ENCODE results near the gene ZNF576.
"Not testable (repeated sequence)": the region's sequence is repeated elsewhere in the genome, so short reads cannot be mapped to it uniquely, and the experiment has no call there.

The ZNF576 gene
- 4.0 to 12.8 (median 8.3) reads per million in 9 experiments for total RNA-seq

- ATAC-seq (replicated peaks) (peak; percentile 73), DNase-seq (peak; percentile 99 to 100 (median 100))
- peaks cover 41% of the 10 kb centered on the region in 2 donors for H3K4me1 Mint-ChIP-seq (ENCODE audit: low read depth in 2 of 2)
- H3K27me3 Mint-ChIP-seq, result no peaks in the 10 kb centered on the region
- peak within 1 kb of the TSS; percentile 100 for H3K27ac Mint-ChIP-seq
- peak within 1 kb of the TSS; percentile 96 to 97 for H3K4me3 Mint-ChIP-seq
- no peaks in the 10 kb centered on the region for H3K9me3 Mint-ChIP-seq
- H3K36me3 Mint-ChIP-seq (ENCODE audit: insufficient read depth), result peaks cover 42% of the 10 kb centered on the region
Observed at GRCh38 chr19:43595999-43596841, at the start of gene ZNF576, which contains the start of gene IRGQ. ZNF576 (plus strand) TSS chr19:43596595; CDS start chr19:43597109, 514 bp downstream. IRGQ (minus strand) TSS chr19:43596134; CDS start chr19:43595338, 796 bp downstream.

- H3K36me3 Mint-ChIP-seq (ENCODE audit: insufficient read depth), result peaks cover 25% of the 10 kb centered on the region
- H3K4me3 Mint-ChIP-seq; H3K4me1 Mint-ChIP-seq (ENCODE audit: low read depth in 2 of 2); DNase-seq; H3K27me3 Mint-ChIP-seq; H3K9me3 Mint-ChIP-seq; ATAC-seq (replicated peaks): not testable (repeated sequence)
- peak overlapping the region in 1 of 2 donors; percentile 74 for H3K27ac Mint-ChIP-seq
Observed at GRCh38 chr19:43547926-43548325, 48.5 kb upstream of the ZNF576 start.

- H3K27ac Mint-ChIP-seq, result no peak overlapping the region
- no peaks in the 10 kb centered on the region for H3K9me3 Mint-ChIP-seq
- H3K4me3 Mint-ChIP-seq, result no peak overlapping the region
- peaks cover 0 to 8% of the 10 kb centered on the region in 2 donors for H3K4me1 Mint-ChIP-seq (ENCODE audit: low read depth in 2 of 2)
- no peaks in the 10 kb centered on the region for H3K27me3 Mint-ChIP-seq
- peaks cover 24% of the 10 kb centered on the region for H3K36me3 Mint-ChIP-seq (ENCODE audit: insufficient read depth)
- DNase-seq, result no peak
- ATAC-seq (replicated peaks), result no peak
Observed at GRCh38 chr19:43548706-43549105, 47.7 kb upstream of the ZNF576 start.

GRCh38 chr19:43551399-43552197 lies 44.8 kb upstream of the ZNF576 start:
- Mint-ChIP-seq H3K27me3 (no peaks in the 10 kb centered on the region), H3K36me3 (ENCODE audit: insufficient read depth) (peaks cover 26% of the 10 kb centered on the region), H3K4me3 (no peak overlapping the region), H3K27ac (peak overlapping the region; percentile 64 to 80), H3K9me3 (no peaks in the 10 kb centered on the region), H3K4me1 (ENCODE audit: low read depth in 2 of 2) (peaks cover 8 to 14% of the 10 kb centered on the region in 2 donors)
- DNase-seq, result no peak
- no peak for ATAC-seq (replicated peaks)

GRCh38 chr19:43552198-43552450 lies 44.3 kb upstream of the ZNF576 start:
- ATAC-seq (replicated peaks), result no peak
- Mint-ChIP-seq H3K27me3 (no peaks in the 10 kb centered on the region), H3K27ac (peak overlapping the region in 1 of 2 donors; percentile 80), H3K9me3 (no peaks in the 10 kb centered on the region), H3K4me3 (no peak overlapping the region), H3K4me1 (ENCODE audit: low read depth in 2 of 2) (peaks cover 8 to 14% of the 10 kb centered on the region in 2 donors), H3K36me3 (ENCODE audit: insufficient read depth) (peaks cover 29% of the 10 kb centered on the region)
- no peak for DNase-seq

GRCh38 chr19:43552616-43553015 lies 43.8 kb upstream of the ZNF576 start:
- Mint-ChIP-seq H3K4me3 (no peak overlapping the region), H3K27ac (peak overlapping the region; percentile 73 to 75), H3K36me3 (ENCODE audit: insufficient read depth) (peaks cover 29% of the 10 kb centered on the region), H3K4me1 (ENCODE audit: low read depth in 2 of 2) (peaks cover 8 to 14% of the 10 kb centered on the region in 2 donors), H3K9me3 (no peaks in the 10 kb centered on the region), H3K27me3 (no peaks in the 10 kb centered on the region)
- DNase-seq (no peak), ATAC-seq (replicated peaks) (no peak)

- H3K36me3 Mint-ChIP-seq (ENCODE audit: insufficient read depth), result peaks cover 29% of the 10 kb centered on the region
- peaks cover 8 to 14% of the 10 kb centered on the region in 2 donors for H3K4me1 Mint-ChIP-seq (ENCODE audit: low read depth in 2 of 2)
- H3K4me3 Mint-ChIP-seq, result no peak overlapping the region
- DNase-seq, result no peak
- no peaks in the 10 kb centered on the region for H3K9me3 Mint-ChIP-seq
- peak overlapping the region in 1 of 2 donors; percentile 73 for H3K27ac Mint-ChIP-seq
- no peak for ATAC-seq (replicated peaks)
- no peaks in the 10 kb centered on the region for H3K27me3 Mint-ChIP-seq
Observed at GRCh38 chr19:43553656-43554055, 42.7 kb upstream of the ZNF576 start.

GRCh38 chr19:43554317-43554895 lies 42.0 kb upstream of the ZNF576 start:
- peaks cover 8 to 14% of the 10 kb centered on the region in 2 donors for H3K4me1 Mint-ChIP-seq (ENCODE audit: low read depth in 2 of 2)
- peak overlapping the region; percentile 73 for H3K27ac Mint-ChIP-seq
- no peak for DNase-seq
- no peak overlapping the region for H3K4me3 Mint-ChIP-seq
- H3K9me3 Mint-ChIP-seq, result no peaks in the 10 kb centered on the region
- no peak for ATAC-seq (replicated peaks)
- H3K36me3 Mint-ChIP-seq (ENCODE audit: insufficient read depth), result peaks cover 33% of the 10 kb centered on the region
- no peaks in the 10 kb centered on the region for H3K27me3 Mint-ChIP-seq

GRCh38 chr19:43555185-43555770 lies 41.1 kb upstream of the ZNF576 start:
- H3K27me3 Mint-ChIP-seq, result no peaks in the 10 kb centered on the region
- peak; percentile 100 for ATAC-seq (replicated peaks)
- peaks cover 8 to 16% of the 10 kb centered on the region in 2 donors for H3K4me1 Mint-ChIP-seq (ENCODE audit: low read depth in 2 of 2)

GRCh38 chr19:43560687-43561086 lies 35.7 kb upstream of the ZNF576 start:
- DNase-seq (no peak), ATAC-seq (replicated peaks) (no peak)
- no peaks in the 10 kb centered on the region for H3K27me3 Mint-ChIP-seq
- peaks cover 40% of the 10 kb centered on the region for H3K36me3 Mint-ChIP-seq (ENCODE audit: insufficient read depth)
- peak overlapping the region; percentile 92 to 98 for H3K27ac Mint-ChIP-seq
- H3K4me1 Mint-ChIP-seq (ENCODE audit: low read depth in 2 of 2), result peaks cover 40 to 51% of the 10 kb centered on the region in 2 donors
- no peaks in the 10 kb centered on the region for H3K9me3 Mint-ChIP-seq
- H3K4me3 Mint-ChIP-seq, result no peak overlapping the region

More at GRCh38 chr19:43555185-43555770, 41.1 kb upstream of the ZNF576 start:
- Mint-ChIP-seq H3K9me3 (no peaks in the 10 kb centered on the region), H3K27ac (peak overlapping the region; percentile 73 to 83), H3K4me3 (no peak overlapping the region), H3K36me3 (ENCODE audit: insufficient read depth) (peaks cover 28% of the 10 kb centered on the region)
- peak; percentile 86 to 90 (median 90) for DNase-seq

- ATAC-seq (replicated peaks), result no peak
- Mint-ChIP-seq H3K36me3 (ENCODE audit: insufficient read depth) (peaks cover 42% of the 10 kb centered on the region), H3K4me1 (ENCODE audit: low read depth in 2 of 2) (peaks cover 40 to 51% of the 10 kb centered on the region in 2 donors), H3K4me3 (peak overlapping the region; percentile 62 to 75), H3K27ac (peak overlapping the region; percentile 92 to 98), H3K9me3 (no peaks in the 10 kb centered on the region), H3K27me3 (no peaks in the 10 kb centered on the region)
- DNase-seq, result no peak
Observed at GRCh38 chr19:43561139-43561970, 35.0 kb upstream of the ZNF576 start.

- Mint-ChIP-seq H3K27me3 (no peaks in the 10 kb centered on the region), H3K4me1 (ENCODE audit: low read depth in 2 of 2) (peaks cover 43 to 54% of the 10 kb centered on the region in 2 donors), H3K9me3 (no peaks in the 10 kb centered on the region), H3K27ac (peak overlapping the region; percentile 92 to 98), H3K4me3 (peak overlapping the region; percentile 62 to 75), H3K36me3 (ENCODE audit: insufficient read depth) (peaks cover 40% of the 10 kb centered on the region)
- no peak for DNase-seq
- no peak for ATAC-seq (replicated peaks)
Observed at GRCh38 chr19:43562226-43562697, 34.1 kb upstream of the ZNF576 start.
